OCI-LY7 (cell line): Measurements from ENCODE around the gene CALM3.

Experiments used
- CTCF ChIP-seq: fragments of 200-600 bp; sonication (generic); conservative IDR thresholded peaks from 2 replicates; pipeline ENCODE4 v1.5.1; 2014; ENCODE audit warnings: mild to moderate bottlenecking, antibody characterized with exemption, low read length, moderate library complexity, mixed read lengths
- EZH2phosphoT487 ChIP-seq: fragments of 200-600 bp; sonication (generic); IDR thresholded peaks from 2 replicates; pipeline ENCODE4 v1.6.1; 2018; ENCODE audit warnings: low read depth, borderline replicate concordance, mild to moderate bottlenecking, mixed run types, antibody characterized with exemption, low read length, moderate library complexity, mixed read lengths

- TF ChIP-seq CTCF (no peak), EZH2phosphoT487 (no peak)
Observed at GRCh38 chr19:46610413-46610775, 9.3 kb downstream of the CALM3 start.
